NB4 (cell line): ENCODE measurements around the gene SPIRE2.

Experiments
- TF ChIP-seq, protein P1 (sequence below): IDR thresholded peaks from one replicate; pipeline ENCODE4 v1.5.1; 2012; ENCODE audit warnings: low read depth, low read length
- TF ChIP-seq, protein P2 (sequence below): IDR thresholded peaks from 2 replicates; pipeline ENCODE4 v1.6.1; 2011; ENCODE audit warnings: low read depth, low read length

DNA sequence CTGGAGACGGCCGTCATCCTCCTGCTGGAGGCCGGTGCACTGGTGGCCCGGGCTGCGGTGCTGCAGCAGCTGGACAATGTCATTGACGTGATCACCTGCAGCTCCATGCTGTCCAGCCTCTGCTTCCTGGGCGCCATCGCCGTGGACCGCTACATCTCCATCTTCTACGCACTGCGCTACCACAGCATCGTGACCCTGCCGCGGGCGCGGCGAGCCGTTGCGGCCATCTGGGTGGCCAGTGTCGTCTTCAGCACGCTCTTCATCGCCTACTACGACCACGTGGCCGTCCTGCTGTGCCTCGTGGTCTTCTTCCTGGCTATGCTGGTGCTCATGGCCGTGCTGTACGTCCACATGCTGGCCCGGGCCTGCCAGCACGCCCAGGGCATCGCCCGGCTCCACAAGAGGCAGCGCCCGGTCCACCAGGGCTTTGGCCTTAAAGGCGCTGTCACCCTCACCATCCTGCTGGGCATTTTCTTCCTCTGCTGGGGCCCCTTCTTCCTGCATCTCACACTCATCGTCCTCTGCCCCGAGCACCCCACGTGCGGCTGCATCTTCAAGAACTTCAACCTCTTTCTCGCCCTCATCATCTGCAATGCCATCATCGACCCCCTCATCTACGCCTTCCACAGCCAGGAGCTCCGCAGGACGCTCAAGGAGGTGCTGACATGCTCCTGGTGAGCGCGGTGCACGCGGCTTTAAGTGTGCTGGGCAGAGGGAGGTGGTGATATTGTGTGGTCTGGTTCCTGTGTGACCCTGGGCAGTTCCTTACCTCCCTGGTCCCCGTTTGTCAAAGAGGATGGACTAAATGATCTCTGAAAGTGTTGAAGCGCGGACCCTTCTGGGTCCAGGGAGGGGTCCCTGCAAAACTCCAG, 91.5 kb downstream of the SPIRE2 start:
- TF ChIP-seq, protein P1, sequence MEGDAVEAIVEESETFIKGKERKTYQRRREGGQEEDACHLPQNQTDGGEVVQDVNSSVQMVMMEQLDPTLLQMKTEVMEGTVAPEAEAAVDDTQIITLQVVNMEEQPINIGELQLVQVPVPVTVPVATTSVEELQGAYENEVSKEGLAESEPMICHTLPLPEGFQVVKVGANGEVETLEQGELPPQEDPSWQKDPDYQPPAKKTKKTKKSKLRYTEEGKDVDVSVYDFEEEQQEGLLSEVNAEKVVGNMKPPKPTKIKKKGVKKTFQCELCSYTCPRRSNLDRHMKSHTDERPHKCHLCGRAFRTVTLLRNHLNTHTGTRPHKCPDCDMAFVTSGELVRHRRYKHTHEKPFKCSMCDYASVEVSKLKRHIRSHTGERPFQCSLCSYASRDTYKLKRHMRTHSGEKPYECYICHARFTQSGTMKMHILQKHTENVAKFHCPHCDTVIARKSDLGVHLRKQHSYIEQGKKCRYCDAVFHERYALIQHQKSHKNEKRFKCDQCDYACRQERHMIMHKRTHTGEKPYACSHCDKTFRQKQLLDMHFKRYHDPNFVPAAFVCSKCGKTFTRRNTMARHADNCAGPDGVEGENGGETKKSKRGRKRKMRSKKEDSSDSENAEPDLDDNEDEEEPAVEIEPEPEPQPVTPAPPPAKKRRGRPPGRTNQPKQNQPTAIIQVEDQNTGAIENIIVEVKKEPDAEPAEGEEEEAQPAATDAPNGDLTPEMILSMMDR, result no peak
- TF ChIP-seq, protein P2, sequence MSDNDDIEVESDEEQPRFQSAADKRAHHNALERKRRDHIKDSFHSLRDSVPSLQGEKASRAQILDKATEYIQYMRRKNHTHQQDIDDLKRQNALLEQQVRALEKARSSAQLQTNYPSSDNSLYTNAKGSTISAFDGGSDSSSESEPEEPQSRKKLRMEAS, result peak; percentile 94
